Naive thymus-derived CD8-positive, alpha-beta T cell (primary cell): ENCODE data around the gene DCLK1. TPM values are rescaled to one million over a fixed set of nuclear protein-coding genes. Genes with fewer than 3 reads are reported as not detected.

Source experiments
- ATAC-seq, 2 donors: fragments of 150-1000 bp; cut with Tn5 transposase in 1 of 2; sonication (Bioruptor Pico), chemical (Tn5 transposase) in 1 of 2; 1 replicate in 1 of 2; 2 replicates in 1 of 2; pipeline ENCODE4 v1.10.0; 2021; ENCODE audit warnings: mild to moderate bottlenecking in 2 of 2, moderate library complexity in 2 of 2
- POLR2A ChIA-PET: fragments of 350-600 bp; sonication (Branson Sonifier 250); formaldehyde crosslinking; loops from one replicate; lab custom pipeline; 2021; ENCODE audit warnings: antibody characterized with exemption; lab: Charles Lee
- DNase-seq, 10 donors: peaks; one replicate each; pipeline versions ENCODE4 v3.0.0 to v3.0.0-alpha.2; 2020 to 2022
- H3K27ac Mint-ChIP-seq, 10 donors: one replicate each; pipeline ENCODE4 v1.8.0; 2020 to 2022; ENCODE audit warnings: mild to moderate bottlenecking in 10 of 10, mixed read lengths in 10 of 10, moderate library complexity in 4 of 10, inconsistent platforms in 1 of 10
- H3K27me3 Mint-ChIP-seq, 5 donors: one replicate each; pipeline ENCODE4 v1.8.0; 2021 to 2022; ENCODE audit warnings: mixed read lengths in 5 of 5
- H3K36me3 Mint-ChIP-seq, 3 donors: one replicate each; pipeline ENCODE4 v1.8.0; 2020 to 2022; ENCODE audit warnings: mixed read lengths in 3 of 3, mild to moderate bottlenecking in 2 of 3, inconsistent platforms in 1 of 3
- H3K4me1 Mint-ChIP-seq, 4 donors: one replicate each; pipeline ENCODE4 v1.8.0; 2021 to 2022; ENCODE audit warnings: mixed read lengths in 4 of 4
- H3K4me3 Mint-ChIP-seq, 10 donors: one replicate each; pipeline ENCODE4 v1.8.0; 2020 to 2022; ENCODE audit warnings: mild to moderate bottlenecking in 10 of 10, mixed read lengths in 10 of 10, moderate library complexity in 6 of 10, inconsistent platforms in 1 of 10
- H3K9me3 Mint-ChIP-seq, 9 donors: one replicate each; pipeline ENCODE4 v1.8.0; 2020 to 2022; ENCODE audit warnings: mixed read lengths in 9 of 9, mild to moderate bottlenecking in 3 of 9, inconsistent platforms in 1 of 9, moderate library complexity in 1 of 9
- polyA plus RNA-seq, 3 donors: library from polyadenylated mRNA; unstranded; fragments of 300-500 nt; fragmentation: Illumina TruSeq; gene quantifications; one replicate each; pipeline ENCODE4 v1.2.3, GENCODE V29; 2021
- total RNA-seq, 8 experiments: library from RNA in 2 of 8; stranded (reverse) in 2 of 8; gene quantifications; one replicate each; pipeline ENCODE4 v1.2.3 and lab custom pipeline; 2021 to 2026

Gene DCLK1
- total and polyA plus RNA-seq, 5 experiments from 2014 or later, result not detected

- Mint-ChIP-seq H3K27me3 (peaks cover 0 to 6% (median 1%) of the 10 kb centered on the region in 5 donors), H3K9me3 (peaks cover 0 to 8% (median 0%) of the 10 kb centered on the region in 9 donors), H3K4me3 (no peak overlapping the region), H3K27ac (no peak overlapping the region), H3K36me3 (no peaks in the 10 kb centered on the region), H3K4me1 (no peaks in the 10 kb centered on the region)
- ATAC-seq (no peak), DNase-seq (no peak)
- POLR2A ChIA-PET, result no interaction called here
Observed at GRCh38 chr13:35824825-35825224, 306.4 kb downstream of the DCLK1 start.

DNA sequence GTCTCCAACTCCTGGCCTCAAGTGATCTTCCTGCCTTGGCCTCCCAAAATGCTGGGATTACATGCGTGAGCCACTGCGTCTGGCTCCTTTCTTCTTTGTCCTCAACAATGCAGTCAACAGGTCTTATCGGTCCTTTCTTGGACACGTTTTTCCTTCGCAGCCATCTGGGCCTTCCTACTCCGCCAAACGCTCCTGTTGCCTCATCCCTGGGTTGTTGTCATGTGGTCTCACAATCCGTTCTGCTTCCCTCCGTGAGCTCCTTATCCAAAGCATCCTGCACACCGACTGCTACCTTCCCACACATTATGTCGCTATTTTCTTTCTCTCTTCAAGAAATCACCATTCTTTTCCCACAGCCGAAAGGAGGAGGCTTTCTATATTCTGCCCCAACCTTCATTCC is 306.8 kb downstream of the DCLK1 start:
- ATAC-seq (no peak), DNase-seq (no peak)
- peaks cover 0 to 8% (median 0%) of the 10 kb centered on the region in 9 donors for H3K9me3 Mint-ChIP-seq
- no peaks in the 10 kb centered on the region for H3K36me3 Mint-ChIP-seq
- POLR2A ChIA-PET, result no interaction called here
- no peak overlapping the region for H3K4me3 Mint-ChIP-seq
- peaks cover 0 to 3% (median 0%) of the 10 kb centered on the region in 5 donors for H3K27me3 Mint-ChIP-seq
- H3K4me1 Mint-ChIP-seq, result no peaks in the 10 kb centered on the region
- H3K27ac Mint-ChIP-seq, result no peak overlapping the region

DNA sequence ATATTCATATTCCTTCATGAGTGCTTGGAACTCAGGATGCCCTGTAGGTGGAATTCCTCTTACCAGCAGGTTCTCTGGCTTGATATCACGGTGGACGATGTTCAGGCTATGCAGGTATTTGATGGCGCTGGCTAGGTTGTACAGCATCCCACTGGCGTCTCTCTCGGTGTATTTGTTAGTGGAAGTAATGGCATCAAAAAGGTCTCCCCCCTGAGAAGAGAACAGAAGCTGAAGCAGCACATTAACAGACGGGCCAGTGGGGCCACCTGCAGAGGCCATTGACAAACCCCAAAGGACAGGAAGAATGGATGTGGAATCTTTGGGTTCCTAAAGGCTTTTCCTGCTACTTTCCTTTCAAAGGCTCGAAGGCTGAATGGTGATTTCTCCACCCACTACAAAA is 308.5 kb downstream of the DCLK1 start:
- peaks cover 0 to 4% (median 3%) of the 10 kb centered on the region in 5 donors for H3K27me3 Mint-ChIP-seq
- POLR2A ChIA-PET, result no interaction called here
- H3K36me3 Mint-ChIP-seq, result no peaks in the 10 kb centered on the region
- no peaks in the 10 kb centered on the region for H3K4me1 Mint-ChIP-seq
- DNase-seq (no peak), ATAC-seq (no peak)
- no peak overlapping the region for H3K4me3 Mint-ChIP-seq
- no peak overlapping the region for H3K27ac Mint-ChIP-seq
- H3K9me3 Mint-ChIP-seq, result peaks cover 0 to 8% (median 0%) of the 10 kb centered on the region in 9 donors

DNA sequence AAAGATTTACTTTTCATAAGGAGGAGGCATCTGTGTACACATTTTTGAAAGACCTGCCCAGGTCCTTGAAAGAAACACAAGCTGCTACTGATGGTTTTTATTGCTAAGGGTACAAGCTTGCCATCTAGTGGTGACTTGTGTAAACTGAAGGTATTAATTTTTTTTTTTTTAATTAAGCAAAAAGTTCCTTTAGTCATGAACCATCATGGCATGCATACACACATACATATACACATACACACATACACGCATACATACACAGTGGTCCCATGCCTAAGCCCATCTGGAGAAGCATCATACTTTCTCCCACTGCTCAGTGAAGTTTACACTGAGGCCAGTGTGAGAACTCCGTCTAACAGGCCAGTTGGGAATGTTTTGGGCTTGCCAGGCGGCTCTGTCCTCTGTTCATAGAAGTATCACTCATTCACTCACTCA is 312.5 kb downstream of the DCLK1 start:
- POLR2A ChIA-PET, result no interaction called here
- Mint-ChIP-seq H3K36me3 (no peaks in the 10 kb centered on the region), H3K9me3 (no peaks in the 10 kb centered on the region), H3K27me3 (peaks cover 0 to 4% (median 0%) of the 10 kb centered on the region in 5 donors), H3K27ac (no peak overlapping the region), H3K4me1 (no peaks in the 10 kb centered on the region), H3K4me3 (no peak overlapping the region)
- DNase-seq, result no peak
- ATAC-seq, result no peak

DNA sequence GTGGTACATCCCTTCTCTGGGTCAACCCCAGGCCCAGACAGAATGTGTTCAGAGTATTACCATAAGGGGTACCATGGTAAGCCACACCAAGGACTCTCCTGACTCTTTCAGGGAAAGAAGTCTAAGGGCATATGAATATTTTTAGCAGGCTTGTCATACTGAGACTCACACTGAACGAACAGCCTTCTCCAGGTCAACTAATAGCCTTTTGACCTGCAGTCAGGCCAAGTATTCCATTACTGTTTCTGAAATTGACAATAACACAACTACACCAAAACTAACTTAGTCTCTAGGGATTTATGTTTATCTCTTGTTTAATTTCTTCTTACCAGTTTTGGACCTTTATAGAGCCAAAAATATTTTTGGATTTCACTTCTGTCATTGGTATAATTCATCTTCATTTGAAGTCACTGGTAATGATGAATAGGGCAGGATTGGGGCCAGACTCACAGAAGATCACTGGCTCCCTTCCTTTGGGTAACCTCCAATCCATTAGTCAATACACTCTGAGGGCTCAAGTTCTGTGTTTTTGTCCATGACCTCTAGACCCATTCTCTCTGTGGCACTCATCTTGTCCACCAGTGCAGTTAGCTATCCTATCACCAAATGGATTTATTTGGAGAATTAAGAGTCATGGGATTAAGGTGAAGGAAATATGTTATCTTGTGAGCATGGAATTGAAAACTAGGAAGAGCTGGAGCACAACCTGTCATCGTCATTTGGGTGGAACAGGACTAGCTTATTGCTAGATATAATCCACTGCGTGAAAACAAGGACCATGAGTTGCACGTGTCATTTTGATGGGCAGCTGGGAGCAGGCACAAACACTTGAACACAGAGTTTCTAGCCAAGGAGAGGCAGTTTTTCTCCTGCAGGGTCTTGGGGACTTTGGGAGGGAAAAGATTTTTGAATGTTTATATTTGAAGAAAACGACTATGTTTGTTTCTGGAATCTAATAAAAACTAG is 313.3 kb downstream of the DCLK1 start:
- ATAC-seq (no peak), DNase-seq (no peak)
- H3K4me1 Mint-ChIP-seq, result no peaks in the 10 kb centered on the region
- POLR2A ChIA-PET, result no interaction called here
- H3K36me3 Mint-ChIP-seq, result no peaks in the 10 kb centered on the region
- H3K27me3 Mint-ChIP-seq, result peaks cover 0 to 6% (median 0%) of the 10 kb centered on the region in 5 donors
- H3K27ac Mint-ChIP-seq, result no peak overlapping the region
- H3K4me3 Mint-ChIP-seq, result no peak overlapping the region
- no peaks in the 10 kb centered on the region for H3K9me3 Mint-ChIP-seq

DNA sequence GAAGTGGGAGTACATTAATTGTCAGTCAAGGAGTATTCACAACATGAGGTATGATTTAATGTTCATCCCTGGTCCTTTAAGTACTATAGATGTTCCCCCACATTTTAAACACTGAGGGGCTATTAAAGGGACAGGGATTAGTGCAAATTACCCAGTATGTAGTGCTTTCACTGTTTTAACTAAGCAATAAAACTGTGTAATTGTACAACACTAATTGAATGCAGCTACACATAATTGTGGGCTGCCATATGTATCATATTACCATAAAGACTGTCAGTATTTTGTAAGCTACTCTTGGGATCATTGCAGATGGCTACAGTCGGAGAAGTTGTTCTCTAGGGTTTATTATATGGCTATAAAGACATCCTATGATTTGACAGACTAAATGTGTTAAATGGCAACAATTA is 316.6 kb downstream of the DCLK1 start:
- ATAC-seq (no peak), DNase-seq (no peak)
- POLR2A ChIA-PET, result no interaction called here
- Mint-ChIP-seq H3K4me1 (no peaks in the 10 kb centered on the region), H3K36me3 (no peaks in the 10 kb centered on the region), H3K27ac (no peak overlapping the region), H3K27me3 (peaks cover 0 to 6% (median 0%) of the 10 kb centered on the region in 5 donors), H3K9me3 (no peaks in the 10 kb centered on the region), H3K4me3 (no peak overlapping the region)

GRCh38 chr13:35812736-35813135 is 318.4 kb downstream of the DCLK1 start:
- ATAC-seq (no peak), DNase-seq (no peak)
- Mint-ChIP-seq H3K4me1 (no peaks in the 10 kb centered on the region), H3K27ac (no peak overlapping the region), H3K36me3 (no peaks in the 10 kb centered on the region), H3K27me3 (peaks cover 0 to 10% (median 2%) of the 10 kb centered on the region in 5 donors), H3K4me3 (no peak overlapping the region), H3K9me3 (no peaks in the 10 kb centered on the region)
- POLR2A ChIA-PET, result no interaction called here

- DNase-seq (no peak), ATAC-seq (no peak)
- Mint-ChIP-seq H3K9me3 (peaks cover 0 to 2% (median 0%) of the 10 kb centered on the region in 9 donors), H3K4me1 (no peaks in the 10 kb centered on the region), H3K4me3 (no peak overlapping the region), H3K36me3 (no peaks in the 10 kb centered on the region), H3K27me3 (peaks cover 0 to 18% (median 4%) of the 10 kb centered on the region in 5 donors), H3K27ac (no peak overlapping the region)
- POLR2A ChIA-PET, result no interaction called here
Observed at GRCh38 chr13:35810321-35810720, 320.9 kb downstream of the DCLK1 start.

- POLR2A ChIA-PET, result no interaction called here
- H3K4me1 Mint-ChIP-seq, result no peaks in the 10 kb centered on the region
- no peak overlapping the region for H3K27ac Mint-ChIP-seq
- peaks cover 0 to 2% (median 0%) of the 10 kb centered on the region in 9 donors for H3K9me3 Mint-ChIP-seq
- no peak for ATAC-seq
- no peaks in the 10 kb centered on the region for H3K36me3 Mint-ChIP-seq
- DNase-seq, result no peak
- no peak overlapping the region for H3K4me3 Mint-ChIP-seq
- H3K27me3 Mint-ChIP-seq, result peaks cover 0 to 18% (median 5%) of the 10 kb centered on the region in 5 donors
Observed at GRCh38 chr13:35808846-35809245, 322.3 kb downstream of the DCLK1 start.

DNA sequence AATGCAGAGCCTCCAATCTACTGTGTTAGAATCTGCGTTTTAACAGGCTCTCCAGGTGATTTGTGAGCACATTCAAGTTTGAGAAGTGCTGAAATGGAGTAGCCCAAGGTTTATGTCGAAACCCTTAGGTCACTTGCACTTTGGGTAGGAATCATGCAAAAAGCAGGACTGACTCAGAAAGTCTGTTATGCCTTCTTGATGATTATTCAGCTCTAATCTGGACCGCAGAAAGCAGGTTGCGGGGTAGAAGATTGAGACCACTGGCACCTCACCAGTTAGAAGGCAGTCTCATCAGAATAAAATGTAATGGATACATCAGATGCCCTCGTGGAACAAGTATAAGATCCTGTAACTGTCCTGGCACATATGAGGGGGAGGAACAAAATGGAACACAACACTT is 326.3 kb downstream of the DCLK1 start:
- Mint-ChIP-seq H3K27me3 (peaks cover 0 to 18% (median 4%) of the 10 kb centered on the region in 5 donors), H3K9me3 (peaks cover 0 to 2% (median 0%) of the 10 kb centered on the region in 9 donors), H3K36me3 (no peaks in the 10 kb centered on the region), H3K27ac (no peak overlapping the region), H3K4me3 (no peak overlapping the region), H3K4me1 (no peaks in the 10 kb centered on the region)
- DNase-seq (no peak), ATAC-seq (no peak)
- POLR2A ChIA-PET, result no interaction called here

GRCh38 chr13:35797991-35798390 is 333.2 kb downstream of the DCLK1 start:
- Mint-ChIP-seq H3K27ac (no peak overlapping the region), H3K4me3 (no peak overlapping the region), H3K4me1 (no peaks in the 10 kb centered on the region), H3K36me3 (no peaks in the 10 kb centered on the region), H3K27me3 (peaks cover 0 to 2% (median 0%) of the 10 kb centered on the region in 5 donors), H3K9me3 (no peaks in the 10 kb centered on the region)
- POLR2A ChIA-PET, result no interaction called here
- DNase-seq, result no peak
- ATAC-seq, result no peak

DNA sequence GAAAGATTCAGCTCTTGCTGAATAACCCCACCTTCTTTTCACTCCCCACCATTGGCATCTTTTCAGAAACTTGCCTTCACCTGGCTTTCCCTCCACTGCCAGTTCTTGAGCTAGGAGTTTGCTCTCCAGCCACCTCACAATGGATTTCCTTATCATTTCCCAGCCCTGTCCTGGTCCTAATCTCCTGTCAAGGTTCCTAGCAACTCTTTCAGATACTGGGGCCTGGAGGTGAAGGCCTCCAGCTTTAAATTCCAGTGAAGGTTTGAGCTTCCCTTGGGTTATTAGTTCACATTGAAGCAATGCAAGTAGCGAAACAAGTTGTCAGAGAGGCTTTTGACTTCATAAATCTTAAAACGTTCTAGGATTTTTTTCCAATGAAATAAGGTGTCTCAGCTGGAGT is 333.9 kb downstream of the DCLK1 start:
- no peaks in the 10 kb centered on the region for H3K36me3 Mint-ChIP-seq
- DNase-seq (no peak), ATAC-seq (no peak)
- no peak overlapping the region for H3K27ac Mint-ChIP-seq
- H3K27me3 Mint-ChIP-seq, result peaks cover 0 to 2% (median 0%) of the 10 kb centered on the region in 5 donors
- no peak overlapping the region for H3K4me3 Mint-ChIP-seq
- POLR2A ChIA-PET, result no interaction called here
- no peaks in the 10 kb centered on the region for H3K9me3 Mint-ChIP-seq
- no peaks in the 10 kb centered on the region for H3K4me1 Mint-ChIP-seq

DNA sequence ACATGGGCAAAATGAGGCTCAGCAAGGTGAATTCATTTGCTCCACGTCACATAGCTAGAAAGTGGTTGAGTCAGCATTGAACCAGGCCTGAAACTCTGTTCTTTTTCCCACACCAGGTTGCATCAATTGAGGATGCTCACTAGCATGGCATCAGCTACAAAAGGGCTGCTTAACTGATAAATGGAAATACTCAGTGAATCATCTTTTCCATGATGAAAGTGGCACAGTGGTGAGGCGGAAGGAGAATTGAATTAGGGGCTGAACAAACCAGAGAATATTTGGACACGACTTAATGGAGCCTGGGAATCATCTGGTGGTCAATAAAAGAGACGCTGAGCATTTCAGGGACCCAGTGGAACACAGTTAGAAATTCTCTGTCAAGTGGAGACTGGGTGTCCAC is 334.6 kb downstream of the DCLK1 start:
- ATAC-seq (no peak), DNase-seq (no peak)
- H3K27me3 Mint-ChIP-seq, result peaks cover 0 to 6% (median 2%) of the 10 kb centered on the region in 5 donors
- no peaks in the 10 kb centered on the region for H3K36me3 Mint-ChIP-seq
- H3K4me1 Mint-ChIP-seq, result no peaks in the 10 kb centered on the region
- no peak overlapping the region for H3K27ac Mint-ChIP-seq
- H3K9me3 Mint-ChIP-seq, result no peaks in the 10 kb centered on the region
- H3K4me3 Mint-ChIP-seq, result no peak overlapping the region
- POLR2A ChIA-PET, result no interaction called here
